NCI-H187 (cell line): Measurements from ENCODE around the gene BRWD1.

Source experiments
- DNase-seq, 2 experiments: peaks; one replicate each; lab custom pipeline; 2025; lab: John Stamatoyannopoulos, UW

BRWD1 gene

GRCh38 chr21:39327727-39328126, 14.3 kb upstream of the BRWD1 start:
- DNase-seq = no peak

GRCh38 chr21:39326607-39327307, 13.3 kb upstream of the BRWD1 start:
- no peak for DNase-seq

GRCh38 chr21:39325458-39325857, 12.0 kb upstream of the BRWD1 start:
- no peak for DNase-seq

GRCh38 chr21:39321424-39321823, 8.0 kb upstream of the BRWD1 start:
- no peak for DNase-seq

- DNase-seq = no peak
These were observed 6.4 kb upstream of the BRWD1 start for GRCh38 chr21:39319814-39320332.

- DNase-seq = no peak
These were observed 5.9 kb upstream of the BRWD1 start for GRCh38 chr21:39319251-39319756.

- DNase-seq = no peak
These were observed 4.9 kb upstream of the BRWD1 start for GRCh38 chr21:39318091-39318959.

GRCh38 chr21:39317134-39318090, 4.0 kb upstream of the BRWD1 start:
- DNase-seq = no peak

- no peak for DNase-seq
These were observed 3.3 kb upstream of the BRWD1 start for GRCh38 chr21:39316729-39317128.

- DNase-seq = no peak
These were observed 2.4 kb upstream of the BRWD1 start for GRCh38 chr21:39315603-39316445.

- DNase-seq = peak; percentile 27 to 40
These were observed 953 bp upstream of the BRWD1 start for GRCh38 chr21:39314143-39315027.

GRCh38 chr21:39313042-39313570, 326 bp downstream of the BRWD1 start:
- no peak for DNase-seq

GRCh38 chr21:39312112-39313041, 1.1 kb downstream of the BRWD1 start:
- peak; percentile 79 to 81 for DNase-seq

GRCh38 chr21:39311164-39311563, 2.3 kb downstream of the BRWD1 start:
- DNase-seq = no peak

- DNase-seq = no peak
These were observed 6.0 kb downstream of the BRWD1 start for GRCh38 chr21:39307466-39307865.

GRCh38 chr21:39300587-39300986, 12.8 kb downstream of the BRWD1 start:
- DNase-seq = no peak

- DNase-seq = no peak
These were observed 16.5 kb downstream of the BRWD1 start for GRCh38 chr21:39296891-39297290.

- no peak for DNase-seq
These were observed 24.4 kb downstream of the BRWD1 start for GRCh38 chr21:39288987-39289386.
